Fibroblast of lung (primary cell): ENCODE results near the gene MACROD2.

Experiments
- EZH2 ChIP-seq: IDR thresholded peaks from 2 replicates; pipeline ENCODE4 v1.5.1; 2012; ENCODE audit warnings: low read length, control low read depth, mild to moderate bottlenecking; ENCODE audit errors: missing control alignments
- TF ChIP-seq, protein P1 (sequence below), 2 donors: IDR thresholded peaks in 1 of 2; conservative IDR thresholded peaks in 1 of 2; 1 replicate in 1 of 2; 2 replicates in 1 of 2; pipeline ENCODE4 v1.5.1; 2011 to 2012; ENCODE audit warnings: low read length in 2 of 2, control low read depth in 1 of 2, inconsistent platforms in 1 of 2, low read depth in 1 of 2, mild to moderate bottlenecking in 1 of 2

DNA sequence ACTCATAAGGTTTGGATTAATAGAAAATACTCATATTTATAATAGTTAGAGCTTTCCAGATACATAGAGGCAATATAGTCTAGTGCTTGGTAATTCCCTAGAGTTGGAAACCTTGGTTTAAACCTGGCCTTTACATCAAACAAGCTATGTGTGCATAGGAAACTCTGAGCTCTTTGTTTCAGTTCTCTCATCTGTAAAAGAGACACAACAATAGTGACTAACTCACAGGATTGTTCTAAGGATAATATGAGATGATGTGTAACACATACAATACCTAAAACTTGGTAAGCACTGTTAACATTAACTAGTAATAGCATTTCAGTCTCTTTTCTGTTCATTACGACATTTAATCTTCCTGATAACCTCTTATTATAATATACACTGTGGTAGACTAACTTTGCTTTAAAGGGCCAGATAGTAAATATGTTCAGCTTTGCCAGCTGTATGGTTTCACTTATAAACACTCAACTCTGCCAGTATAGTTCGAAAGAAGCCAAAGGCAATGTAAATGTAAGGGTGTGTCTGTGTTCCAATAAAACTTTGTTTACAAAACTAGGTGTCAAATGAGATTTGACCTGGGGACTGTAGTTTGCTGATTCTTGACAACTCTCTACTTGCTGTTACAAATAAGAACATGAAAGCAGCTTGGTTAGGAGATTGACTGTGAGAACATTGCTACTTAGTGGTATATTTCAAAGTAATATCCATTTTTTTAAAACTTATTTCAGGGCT lies 712.7 kb downstream of the MACROD2 start:
- TF ChIP-seq, protein P1, sequence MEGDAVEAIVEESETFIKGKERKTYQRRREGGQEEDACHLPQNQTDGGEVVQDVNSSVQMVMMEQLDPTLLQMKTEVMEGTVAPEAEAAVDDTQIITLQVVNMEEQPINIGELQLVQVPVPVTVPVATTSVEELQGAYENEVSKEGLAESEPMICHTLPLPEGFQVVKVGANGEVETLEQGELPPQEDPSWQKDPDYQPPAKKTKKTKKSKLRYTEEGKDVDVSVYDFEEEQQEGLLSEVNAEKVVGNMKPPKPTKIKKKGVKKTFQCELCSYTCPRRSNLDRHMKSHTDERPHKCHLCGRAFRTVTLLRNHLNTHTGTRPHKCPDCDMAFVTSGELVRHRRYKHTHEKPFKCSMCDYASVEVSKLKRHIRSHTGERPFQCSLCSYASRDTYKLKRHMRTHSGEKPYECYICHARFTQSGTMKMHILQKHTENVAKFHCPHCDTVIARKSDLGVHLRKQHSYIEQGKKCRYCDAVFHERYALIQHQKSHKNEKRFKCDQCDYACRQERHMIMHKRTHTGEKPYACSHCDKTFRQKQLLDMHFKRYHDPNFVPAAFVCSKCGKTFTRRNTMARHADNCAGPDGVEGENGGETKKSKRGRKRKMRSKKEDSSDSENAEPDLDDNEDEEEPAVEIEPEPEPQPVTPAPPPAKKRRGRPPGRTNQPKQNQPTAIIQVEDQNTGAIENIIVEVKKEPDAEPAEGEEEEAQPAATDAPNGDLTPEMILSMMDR (conservative IDR thresholded peaks at IDR 0.05 in 1 of 2, IDR thresholded peaks at IDR 0.05 in 1 of 2; ENCODE audit: low read depth in 1 of 2, low read length in 2 of 2), result no peak
- TF ChIP-seq EZH2, result no peak
